Naive B cell (primary cell): Measurements from ENCODE around the gene CRYGD. TPM values are rescaled to one million over a fixed set of nuclear protein-coding genes. Genes with fewer than 3 reads are reported as not detected.
A peak's percentile ranks its signal among the peaks of the same experiment; 100 is the strongest.
"Not testable (repeated sequence)": the region's sequence is repeated elsewhere in the genome, so short reads cannot be mapped to it uniquely, and the experiment has no call there.

Experiments
- ATAC-seq, 2 donors: fragments of 150-1000 bp; cut with Tn5 transposase; 2 replicates each; pipeline ENCODE4 v1.10.0; 2021; ENCODE audit warnings: low read depth in 2 of 2, mild to moderate bottlenecking in 2 of 2, moderate library complexity in 2 of 2
- DNase-seq: peaks from one replicate; pipeline ENCODE4 v3.0.0; 2022
- H3K27ac Mint-ChIP-seq, 6 donors: one replicate each; pipeline ENCODE4 v1.8.0; 2020 to 2022; ENCODE audit warnings: mild to moderate bottlenecking in 6 of 6, mixed read lengths in 6 of 6, moderate library complexity in 5 of 6, inconsistent platforms in 2 of 6
- H3K27me3 Mint-ChIP-seq, 3 donors: one replicate each; pipeline ENCODE4 v1.8.0; 2021 to 2022; ENCODE audit warnings: mixed read lengths in 3 of 3, mild to moderate bottlenecking in 1 of 3
- H3K36me3 Mint-ChIP-seq, 2 donors: one replicate each; pipeline ENCODE4 v1.8.0; 2020 to 2022; ENCODE audit warnings: mixed read lengths in 2 of 2, inconsistent platforms in 1 of 2, mild to moderate bottlenecking in 1 of 2
- H3K4me1 Mint-ChIP-seq, 3 donors: one replicate each; pipeline ENCODE4 v1.8.0; 2020 to 2022; ENCODE audit warnings: mixed read lengths in 3 of 3, inconsistent platforms in 1 of 3, mild to moderate bottlenecking in 1 of 3, moderate library complexity in 1 of 3
- H3K4me3 Mint-ChIP-seq, 8 donors: one replicate each; pipeline ENCODE4 v1.8.0; 2020 to 2022; ENCODE audit warnings: mild to moderate bottlenecking in 8 of 8, mixed read lengths in 8 of 8, moderate library complexity in 8 of 8, inconsistent platforms in 2 of 8
- H3K9me3 Mint-ChIP-seq, 7 donors: one replicate each; pipeline ENCODE4 v1.8.0; 2020 to 2022; ENCODE audit warnings: mixed read lengths in 7 of 7, mild to moderate bottlenecking in 5 of 7, inconsistent platforms in 2 of 7, moderate library complexity in 1 of 7
- polyA plus RNA-seq, 6 donors: library from polyadenylated mRNA; unstranded; fragments of 300-500 nt; fragmentation: Illumina TruSeq; gene quantifications; one replicate each; pipeline ENCODE4 v1.2.3, GENCODE V29; 2021; ENCODE audit warnings: low read depth in 6 of 6

The CRYGD gene
- polyA plus RNA-seq, 6 donors from 2014 or later: not detected

DNA sequence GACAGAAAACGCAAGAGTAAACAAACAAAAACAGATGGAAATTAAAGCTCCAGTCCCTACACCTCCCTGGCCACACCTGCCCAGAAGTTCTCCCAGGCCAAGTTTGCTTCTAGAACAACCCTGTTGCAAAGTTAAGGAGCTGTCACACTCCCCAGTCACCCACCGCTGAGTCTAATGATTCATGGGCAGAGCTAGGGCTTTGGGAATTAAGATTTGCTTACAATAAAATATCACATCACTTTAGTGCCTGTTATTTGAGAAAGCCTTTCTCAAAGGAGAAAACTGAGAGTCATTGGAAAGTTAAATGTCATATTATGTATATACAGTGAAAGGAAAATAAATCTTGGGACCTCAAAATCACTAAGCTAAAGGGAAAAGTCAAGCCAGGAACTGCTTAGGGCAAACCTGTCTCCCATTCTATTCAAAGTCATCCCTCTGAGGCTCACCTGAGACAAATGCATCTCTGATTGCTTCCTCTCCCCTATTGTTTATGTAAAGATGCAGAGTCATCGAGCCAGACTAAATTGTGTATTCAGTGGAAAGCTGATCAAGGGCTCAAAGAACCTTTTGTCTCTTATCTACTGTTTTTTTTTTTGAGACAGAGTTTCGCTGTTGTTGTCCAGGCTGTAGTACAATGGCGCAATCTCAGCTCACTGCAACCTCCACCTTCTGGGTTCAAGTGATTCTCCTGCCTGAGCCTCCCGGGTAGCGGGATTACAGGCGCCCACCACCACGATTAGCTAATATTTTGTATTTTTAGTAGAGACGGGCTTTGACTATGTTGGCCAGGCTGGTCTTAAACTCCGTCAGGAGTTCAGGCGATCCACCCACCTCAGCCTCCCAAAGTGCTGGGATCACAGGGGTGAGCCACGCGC, 18.8 kb upstream of the CRYGD start:
- Mint-ChIP-seq H3K36me3 (no peaks in the 10 kb centered on the region), H3K27ac (no peak overlapping the region), H3K4me1 (no peaks in the 10 kb centered on the region), H3K27me3 (peaks cover 0 to 16% (median 0%) of the 10 kb centered on the region in 3 donors), H3K9me3 (peaks cover 0 to 12% (median 4%) of the 10 kb centered on the region in 7 donors), H3K4me3 (no peak overlapping the region)
- DNase-seq (no peak), ATAC-seq (no peak)

- no peak overlapping the region for H3K4me3 Mint-ChIP-seq
- DNase-seq (no peak), ATAC-seq (no peak)
- peaks cover 0 to 10% (median 0%) of the 10 kb centered on the region in 3 donors for H3K27me3 Mint-ChIP-seq
- no peaks in the 10 kb centered on the region for H3K4me1 Mint-ChIP-seq
- peaks cover 0 to 15% (median 8%) of the 10 kb centered on the region in 7 donors for H3K9me3 Mint-ChIP-seq
- H3K36me3 Mint-ChIP-seq: no peaks in the 10 kb centered on the region
- H3K27ac Mint-ChIP-seq: no peak overlapping the region
Measured at GRCh38 chr2:208142240-208142924, 18.1 kb upstream of the CRYGD start.

DNA sequence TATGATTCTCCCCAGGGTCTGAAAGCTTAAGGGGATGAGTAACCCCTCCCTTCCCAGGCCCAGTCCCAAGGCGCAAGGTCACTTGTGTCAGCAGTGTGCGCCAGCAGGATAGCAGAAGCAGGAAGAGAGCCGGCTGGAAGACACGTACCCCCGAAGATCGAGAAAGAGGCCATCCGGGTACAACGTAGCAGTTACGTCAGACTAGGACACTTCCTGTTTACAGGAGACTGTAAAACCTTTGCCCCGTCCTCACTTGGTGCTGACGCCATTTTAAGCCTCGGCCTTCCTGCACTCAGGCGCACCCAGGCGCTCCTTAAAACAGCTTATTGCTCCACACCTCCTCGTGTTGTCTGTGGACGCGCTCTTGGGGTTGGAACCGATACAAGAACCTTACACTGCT, 15.1 kb upstream of the CRYGD start:
- H3K36me3 Mint-ChIP-seq: no peaks in the 10 kb centered on the region
- no peak for ATAC-seq
- no peak for DNase-seq
- H3K4me3 Mint-ChIP-seq: no peak overlapping the region
- H3K4me1 Mint-ChIP-seq: no peaks in the 10 kb centered on the region
- H3K27me3 Mint-ChIP-seq: peaks cover 0 to 4% (median 0%) of the 10 kb centered on the region in 3 donors
- no peak overlapping the region for H3K27ac Mint-ChIP-seq
- peaks cover 0 to 15% (median 8%) of the 10 kb centered on the region in 7 donors for H3K9me3 Mint-ChIP-seq

DNA sequence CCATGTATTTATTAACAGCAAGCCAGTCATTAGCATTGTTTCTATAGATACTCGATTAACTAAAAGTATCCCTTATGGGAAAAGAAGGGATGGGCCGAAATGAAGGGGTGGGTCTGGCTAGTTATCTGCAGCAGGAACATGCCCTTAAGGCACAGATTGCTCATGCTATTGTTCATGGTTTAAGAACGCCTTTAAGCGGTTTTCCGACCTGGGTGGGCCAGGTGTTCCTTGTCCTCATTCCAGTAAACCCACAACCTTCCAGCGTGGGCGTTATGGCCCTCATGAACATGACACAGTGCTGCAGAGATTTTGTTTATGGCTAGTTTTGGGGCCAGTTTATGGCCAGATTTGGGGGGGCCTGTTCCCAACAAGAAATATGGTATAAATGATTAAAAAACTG, 14.0 kb upstream of the CRYGD start:
- H3K4me1 Mint-ChIP-seq, H3K27ac Mint-ChIP-seq, H3K36me3 Mint-ChIP-seq, ATAC-seq, DNase-seq, H3K4me3 Mint-ChIP-seq, H3K27me3 Mint-ChIP-seq: not testable (repeated sequence)
- H3K9me3 Mint-ChIP-seq: peaks cover 0 to 15% (median 8%) of the 10 kb centered on the region in 7 donors

- Mint-ChIP-seq H3K9me3 (peaks cover 0 to 15% (median 7%) of the 10 kb centered on the region in 7 donors), H3K4me1 (no peaks in the 10 kb centered on the region), H3K27me3 (peaks cover 0 to 4% (median 4%) of the 10 kb centered on the region in 3 donors), H3K36me3 (no peaks in the 10 kb centered on the region), H3K4me3 (no peak overlapping the region), H3K27ac (no peak overlapping the region)
- ATAC-seq (no peak), DNase-seq (no peak)
Measured at GRCh38 chr2:208136716-208137094, 12.4 kb upstream of the CRYGD start.

GRCh38 chr2:208135794-208136715, 11.7 kb upstream of the CRYGD start:
- ATAC-seq (no peak), DNase-seq (no peak)
- Mint-ChIP-seq H3K27ac (no peak overlapping the region), H3K27me3 (peaks cover 0 to 4% (median 4%) of the 10 kb centered on the region in 3 donors), H3K4me3 (no peak overlapping the region), H3K9me3 (peaks cover 0 to 15% (median 7%) of the 10 kb centered on the region in 7 donors), H3K36me3 (no peaks in the 10 kb centered on the region), H3K4me1 (no peaks in the 10 kb centered on the region)

GRCh38 chr2:208134928-208135586, 10.7 kb upstream of the CRYGD start:
- Mint-ChIP-seq H3K36me3 (no peaks in the 10 kb centered on the region), H3K4me3 (no peak overlapping the region), H3K27ac (no peak overlapping the region), H3K9me3 (peaks cover 0 to 15% (median 7%) of the 10 kb centered on the region in 7 donors), H3K4me1 (no peaks in the 10 kb centered on the region), H3K27me3 (peaks cover 0 to 4% (median 4%) of the 10 kb centered on the region in 3 donors)
- DNase-seq: no peak
- no peak for ATAC-seq

- Mint-ChIP-seq H3K36me3 (no peaks in the 10 kb centered on the region), H3K27ac (no peak overlapping the region), H3K4me1 (no peaks in the 10 kb centered on the region), H3K4me3 (no peak overlapping the region), H3K9me3 (peaks cover 0 to 8% (median 4%) of the 10 kb centered on the region in 7 donors), H3K27me3 (peaks cover under 1 to 13% (median 10%) of the 10 kb centered on the region in 3 donors)
- DNase-seq: no peak
- ATAC-seq: no peak
Measured at GRCh38 chr2:208130712-208131110, 6.4 kb upstream of the CRYGD start.

GRCh38 chr2:208129744-208130711, 5.7 kb upstream of the CRYGD start, which contains the start of gene CRYGC:
CRYGC (minus strand) TSS chr2:208129828; CDS start chr2:208129792, 36 bp downstream.
- ATAC-seq: no peak
- no peak for DNase-seq
- Mint-ChIP-seq H3K36me3 (no peaks in the 10 kb centered on the region), H3K4me1 (no peaks in the 10 kb centered on the region), H3K27ac (no peak within 1 kb of the TSS), H3K27me3 (peaks cover 8 to 20% (median 17%) of the 10 kb centered on the region in 3 donors), H3K4me3 (peak within 1 kb of the TSS in 1 of 8 donors; percentile 17), H3K9me3 (peaks cover 0 to 8% (median 4%) of the 10 kb centered on the region in 7 donors)

GRCh38 chr2:208128136-208128535, 3.8 kb upstream of the CRYGD start:
- Mint-ChIP-seq H3K27ac (no peak overlapping the region), H3K27me3 (peaks cover 24 to 34% (median 29%) of the 10 kb centered on the region in 3 donors), H3K9me3 (peaks cover 0 to 8% (median 4%) of the 10 kb centered on the region in 7 donors), H3K4me3 (no peak overlapping the region), H3K4me1 (peaks cover 4 to 11% (median 7%) of the 10 kb centered on the region in 3 donors), H3K36me3 (no peaks in the 10 kb centered on the region)
- ATAC-seq: no peak
- no peak for DNase-seq

DNA sequence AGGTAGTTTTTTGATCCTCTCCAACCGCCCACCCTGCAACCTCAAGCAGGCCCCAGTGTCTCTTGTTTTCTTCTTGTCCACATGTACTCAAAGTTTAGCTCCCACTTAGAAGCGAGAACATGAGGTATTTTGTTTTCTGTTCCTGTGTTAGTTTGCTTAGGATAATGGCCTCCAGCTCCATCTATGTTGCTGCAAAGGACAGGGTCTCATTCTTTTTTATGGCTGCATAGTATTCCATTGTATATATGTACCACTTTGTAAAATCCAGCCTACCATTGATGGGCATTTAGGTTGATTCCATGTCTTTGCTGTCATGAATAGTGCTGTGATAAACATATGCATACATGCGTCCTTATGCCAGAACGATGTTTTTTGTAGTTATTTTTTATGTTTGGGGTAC, 2.8 kb upstream of the CRYGD start:
- DNase-seq: no peak

More for the DNA sequence above, 2.8 kb upstream of the CRYGD start:
- Mint-ChIP-seq H3K9me3 (peaks cover 0 to 8% (median 4%) of the 10 kb centered on the region in 7 donors), H3K36me3 (no peaks in the 10 kb centered on the region), H3K27me3 (peaks cover 24 to 30% (median 29%) of the 10 kb centered on the region in 3 donors), H3K4me3 (no peak overlapping the region), H3K4me1 (peaks cover 4 to 11% (median 7%) of the 10 kb centered on the region in 3 donors), H3K27ac (no peak overlapping the region)
- no peak for ATAC-seq
